Activated CD8-positive, alpha-beta memory T cell treated with anti-CD3 and anti-CD28 coated beads for 4 hours (primary cell): ENCODE results near the gene SLC5A4.
"Not testable (repeated sequence)": the region's sequence is repeated elsewhere in the genome, so short reads cannot be mapped to it uniquely, and the experiment has no call there.

Experiments used
- DNase-seq, 2 donors: peaks; one replicate each; pipeline ENCODE4 v3.0.0-alpha.2; 2020; ENCODE audit warnings: low read depth in 2 of 2

The SLC5A4 gene

DNA sequence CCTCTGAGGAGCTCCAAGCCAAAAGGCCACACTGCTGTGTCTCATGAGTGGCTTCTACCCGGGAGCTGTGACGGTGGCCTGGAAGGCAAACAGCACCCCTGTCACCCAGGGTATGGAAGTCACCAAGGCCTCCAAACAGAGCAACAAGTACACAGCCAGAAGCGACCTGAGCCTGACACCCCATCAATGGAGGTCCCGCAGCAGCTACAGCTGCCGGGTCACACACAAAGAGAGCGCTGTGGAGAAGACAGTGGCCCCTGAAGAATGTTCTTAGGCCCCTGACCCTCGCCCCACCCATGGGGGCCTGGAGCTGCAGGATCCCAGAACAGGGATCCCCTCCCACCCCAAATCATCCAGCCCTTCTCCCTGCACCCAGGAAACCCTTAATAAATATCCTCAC lies 55.2 kb downstream of the SLC5A4 start:
- no peak for DNase-seq

DNA sequence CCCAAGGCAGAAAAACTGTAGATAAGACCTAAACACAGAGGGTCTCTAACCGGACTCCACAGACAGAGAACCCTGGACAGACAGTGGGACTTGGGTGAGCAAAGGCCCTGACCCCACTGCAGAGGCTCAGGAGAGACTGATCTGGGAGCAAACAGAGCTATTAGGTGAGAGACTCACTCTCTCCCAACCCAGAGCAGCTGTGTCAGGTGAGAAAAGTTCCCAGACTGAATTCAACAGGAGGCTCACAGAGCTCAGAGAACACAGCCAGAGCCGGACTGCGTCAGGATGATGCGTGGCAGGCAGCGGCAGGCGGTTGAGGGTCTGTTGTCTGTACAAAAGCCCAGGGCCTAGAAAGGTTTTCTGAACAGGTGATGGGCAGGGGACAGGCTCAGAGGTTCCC lies 55.8 kb downstream of the SLC5A4 start:
- no peak for DNase-seq

DNA sequence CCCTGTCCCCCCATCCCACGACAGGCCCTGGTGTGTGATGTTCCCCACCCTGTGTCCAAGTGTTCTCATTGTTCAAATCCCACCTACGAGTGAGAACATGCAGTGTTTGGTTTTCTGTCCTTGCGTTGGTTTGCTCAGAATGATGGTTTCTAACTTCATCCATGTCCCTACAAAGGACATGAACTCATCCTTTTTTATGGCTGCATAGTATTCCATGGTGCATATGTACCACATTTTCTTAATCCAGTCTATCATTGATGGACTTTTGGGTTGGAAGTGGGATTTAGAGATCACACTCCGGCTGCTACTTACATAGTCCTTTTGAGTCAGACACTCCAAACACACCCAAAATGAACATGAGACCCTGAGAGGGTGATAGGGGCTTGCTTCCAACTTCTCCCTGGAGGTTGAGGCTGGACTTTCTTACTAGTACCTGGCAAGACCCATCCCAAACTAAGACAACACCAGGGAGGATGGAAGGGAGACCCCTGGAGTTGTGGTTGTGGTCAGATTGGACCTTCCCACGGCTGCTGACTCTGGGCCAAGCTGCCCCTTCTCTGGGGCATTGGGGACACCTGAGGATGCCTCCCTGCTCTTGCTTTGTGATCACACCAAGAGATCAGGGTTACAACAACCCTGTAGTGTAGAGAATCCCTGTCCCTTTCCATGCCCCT lies 57.5 kb downstream of the SLC5A4 start:
- not testable (repeated sequence) for DNase-seq

DNA sequence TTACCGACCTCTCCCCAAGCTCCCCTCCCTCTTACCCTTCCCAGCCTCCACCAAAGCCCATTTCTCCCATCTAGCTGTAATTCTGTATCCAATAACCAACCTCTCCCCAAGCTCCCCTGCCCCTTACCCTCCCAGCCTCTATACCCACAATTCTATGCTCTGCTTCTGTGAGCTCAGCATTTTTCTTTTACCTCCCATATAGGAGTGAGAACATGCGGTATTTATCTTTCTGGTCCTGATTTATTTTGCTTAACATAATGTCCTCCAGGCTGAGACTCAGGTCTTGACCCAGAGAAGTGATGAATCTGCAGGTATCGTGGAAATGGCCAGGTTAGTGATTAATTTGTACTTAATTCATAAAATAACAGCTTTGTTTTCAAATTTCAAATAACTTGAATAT lies 59.2 kb downstream of the SLC5A4 start:
- DNase-seq, result not testable (repeated sequence)

DNA sequence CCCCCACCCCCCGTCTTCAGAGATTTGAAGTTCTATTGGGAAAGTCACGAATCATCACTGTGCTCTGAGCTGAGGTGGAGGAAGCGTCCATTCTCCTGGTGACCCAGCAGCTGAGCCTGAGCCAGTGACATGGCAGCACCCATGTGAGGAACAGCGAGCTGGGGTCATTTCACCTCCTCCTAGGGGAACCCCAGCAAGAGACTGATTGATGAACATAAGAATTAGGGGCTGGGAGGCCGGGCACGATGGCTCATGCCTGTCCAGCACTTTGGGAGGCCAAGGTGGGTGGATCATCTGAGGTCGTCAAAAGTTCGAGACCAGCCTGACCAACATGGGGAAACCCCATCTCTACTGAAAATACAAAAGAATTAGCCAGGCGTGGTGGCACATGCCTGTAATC lies 61.8 kb downstream of the SLC5A4 start:
- DNase-seq, result not testable (repeated sequence)

DNA sequence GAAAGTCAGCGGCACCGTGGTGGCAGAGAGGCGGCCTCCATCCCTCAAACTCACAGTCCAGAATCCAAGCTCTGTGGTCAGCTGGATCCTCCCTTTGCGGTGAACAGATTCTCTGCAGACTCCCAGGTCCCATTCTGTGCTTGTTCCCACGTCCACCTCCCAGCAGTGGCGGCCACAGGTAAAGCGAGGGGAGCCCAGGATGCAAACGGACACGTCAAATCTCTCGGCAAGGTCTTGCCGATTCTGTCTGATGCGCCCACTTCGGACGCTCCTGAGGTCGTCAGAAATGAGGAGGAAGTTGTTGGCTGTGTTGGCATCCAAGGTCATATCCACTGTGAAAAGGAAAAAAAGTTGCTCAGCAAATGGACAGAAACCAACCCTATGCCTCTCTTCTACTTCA lies 64.1 kb downstream of the SLC5A4 start:
- not testable (repeated sequence) for DNase-seq

DNA sequence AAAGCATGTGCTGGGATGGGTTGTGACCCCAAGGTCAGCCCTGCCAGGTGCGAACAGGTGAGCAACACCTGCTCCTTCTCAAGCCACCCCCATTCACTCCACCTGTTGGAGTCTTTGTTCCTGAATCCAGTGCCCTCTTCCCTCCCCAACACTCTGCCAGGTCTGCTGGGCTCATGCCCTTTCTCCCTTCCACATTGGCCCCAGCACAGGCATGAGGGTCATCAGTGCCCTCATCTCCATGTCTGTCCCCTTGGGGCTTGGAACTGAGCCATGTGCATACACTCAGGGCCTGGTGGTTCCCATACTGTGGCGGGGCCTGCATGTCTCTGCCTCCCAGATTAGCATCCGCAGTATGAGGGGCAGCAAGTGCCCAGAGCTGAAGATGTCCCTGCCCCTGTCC lies 69.3 kb downstream of the SLC5A4 start:
- DNase-seq, result no peak

DNA sequence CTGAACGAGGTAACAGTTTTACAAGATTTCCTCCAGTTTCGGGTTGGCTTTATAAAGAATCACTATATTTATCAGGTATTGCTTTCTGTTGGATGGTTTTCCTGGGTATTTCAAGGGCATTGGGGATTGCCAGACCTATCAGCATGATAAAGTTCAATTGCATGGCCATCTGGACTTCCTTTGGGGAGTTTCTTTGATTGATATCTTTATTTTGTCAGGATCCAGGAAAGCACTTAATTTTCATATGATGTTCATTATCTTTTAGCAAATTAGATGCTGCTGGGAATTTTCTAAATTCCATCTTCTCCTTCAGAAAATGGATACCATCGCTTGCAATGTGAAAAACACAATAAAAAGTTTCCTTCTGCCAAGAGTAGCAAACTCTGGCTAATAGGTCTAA lies 71.5 kb downstream of the SLC5A4 start:
- DNase-seq, result no peak

DNA sequence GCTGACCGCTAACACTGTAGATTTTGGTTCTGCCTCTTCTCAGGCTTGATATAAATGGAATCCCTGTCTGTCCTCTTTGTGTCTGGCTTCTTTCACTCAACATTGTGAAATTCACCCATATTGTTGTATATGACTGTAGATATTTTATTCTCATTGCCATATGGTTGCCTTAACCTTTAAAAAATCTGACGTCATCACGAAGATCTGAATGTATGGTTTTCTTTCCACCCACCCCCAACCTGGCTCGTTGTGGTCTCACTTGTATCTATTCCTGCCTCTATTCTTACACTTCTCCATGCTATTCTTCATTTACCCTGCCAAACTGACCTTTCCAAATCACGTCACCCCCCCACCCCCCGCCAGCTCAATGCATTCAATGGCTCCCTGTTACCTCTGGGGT lies 74.1 kb downstream of the SLC5A4 start:
- DNase-seq, result no peak

DNA sequence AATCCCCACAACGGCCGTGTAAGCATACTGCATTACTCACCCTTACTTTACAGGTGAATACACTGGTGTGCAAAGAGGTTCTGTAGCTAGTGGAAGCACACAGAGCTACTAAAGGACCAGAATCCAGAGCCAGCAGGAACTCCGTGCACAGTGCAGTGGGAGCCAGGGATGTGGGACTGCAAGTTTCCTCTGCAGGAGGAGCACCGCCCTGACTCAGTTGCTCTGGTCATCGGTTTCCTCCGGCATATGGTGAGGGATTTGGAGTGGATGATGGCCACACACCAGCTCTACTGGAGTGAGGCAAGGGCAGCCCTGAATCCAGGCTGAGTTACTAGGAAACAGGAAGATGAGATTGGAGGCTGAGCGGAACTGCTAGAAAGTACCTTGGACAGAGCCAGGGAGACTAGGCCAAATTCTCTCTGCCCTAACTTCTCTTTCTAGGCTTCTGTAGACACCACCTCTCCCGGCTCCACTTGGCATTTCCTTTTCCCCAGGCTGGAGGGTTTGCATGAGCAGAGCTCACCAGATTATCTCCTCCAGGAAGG lies 77.9 kb downstream of the SLC5A4 start:
- DNase-seq, result no peak

DNA sequence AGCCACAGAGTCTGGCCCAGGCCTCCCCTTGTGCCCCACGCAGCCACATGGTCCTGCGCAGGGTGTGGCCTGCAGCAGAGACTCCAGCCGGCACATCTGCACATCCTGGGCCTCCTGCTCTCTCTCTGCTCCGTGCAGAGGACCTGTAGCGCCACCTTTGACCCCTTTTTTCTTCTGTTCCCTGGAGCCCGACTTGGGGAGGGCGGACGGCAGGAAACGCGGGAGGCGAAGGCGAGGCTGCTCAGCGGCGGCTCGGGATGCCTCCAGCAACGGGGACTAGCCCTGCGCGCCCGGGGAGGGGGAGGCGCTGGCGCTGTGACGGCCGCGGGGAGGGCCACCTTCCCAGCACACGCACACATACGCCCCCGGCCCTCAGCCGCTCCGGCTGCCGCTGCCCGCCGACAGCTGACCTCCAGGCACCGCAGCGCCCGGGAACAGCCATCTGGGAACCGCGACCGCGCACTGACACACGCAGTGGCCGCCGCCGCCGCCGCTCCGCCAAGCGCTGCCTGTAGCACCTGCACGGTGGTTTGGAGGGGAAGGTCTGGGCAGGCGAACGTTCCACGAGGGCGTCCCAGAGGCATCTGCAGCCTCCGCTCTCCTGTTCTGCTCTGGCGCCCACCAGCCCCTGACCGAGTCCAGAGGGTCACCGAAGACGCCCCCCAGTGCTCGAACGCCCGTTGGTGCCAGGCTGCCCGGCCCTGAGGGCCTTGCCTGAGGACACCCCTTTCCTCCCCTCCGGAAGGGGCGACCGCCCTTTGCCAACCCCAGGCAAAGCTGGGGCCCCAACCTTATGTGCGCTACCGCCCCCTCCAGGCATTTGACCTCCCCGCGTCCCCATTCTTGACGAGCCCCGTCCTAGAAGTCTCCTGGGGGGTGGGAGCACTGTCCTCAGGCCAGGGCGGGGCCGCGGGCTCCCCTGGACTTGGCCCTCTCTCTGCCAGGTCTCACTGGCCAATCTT lies 79.2 kb downstream of the SLC5A4 start:
- no peak for DNase-seq

DNA sequence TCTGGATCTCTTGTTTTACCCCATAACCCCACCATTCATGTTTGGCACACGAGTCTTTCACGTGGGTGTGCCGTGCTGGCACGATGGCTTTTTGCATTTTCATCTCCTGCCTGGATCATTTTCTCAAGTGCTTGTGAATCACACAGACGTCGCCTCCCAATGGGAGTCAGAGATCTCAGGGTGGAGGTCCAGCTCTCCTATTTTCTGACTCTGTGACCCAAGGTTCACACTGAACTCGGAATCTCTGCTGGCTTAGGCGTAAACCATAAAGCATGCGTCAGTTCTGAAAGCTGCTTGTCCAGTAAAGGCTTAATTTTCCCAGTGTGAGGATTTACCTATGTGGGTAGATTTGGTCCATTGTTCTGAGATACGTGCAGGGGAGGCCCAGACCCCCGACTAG lies 80.0 kb downstream of the SLC5A4 start:
- no peak for DNase-seq
